K562 (cell line): ENCODE results near the gene TRPM6. TPM values are rescaled to one million over a fixed set of nuclear protein-coding genes. Genes with fewer than 3 reads are reported as not detected.

ENCODE experiments used
- ATAC-seq: fragments of 200-7000 bp; cut with Tn5 transposase; 3 replicates; pipeline ENCODE4 v1.9.1; 2020; ENCODE audit warnings: moderate library complexity
- BruUV-seq: library from RNA; stranded (reverse); fragments of 400-500 nt; replicated peaks from 2 replicates; lab custom pipeline; 2021; lab: Mats Ljungman, UMichigan
- CTCF ChIA-PET: fragments of 300-600 bp; formaldehyde crosslinking; extraction: SDS; loops from one replicate; lab custom pipeline; 2021; ENCODE audit warnings: low intra/inter-chr PET ratio; lab: Yijun Ruan, JAX
- POLR2A ChIA-PET: fragments of 300-600, 350-650 bp; sonication (Branson Sonifier 250); formaldehyde crosslinking; extraction: SDS; loops from one replicate; lab custom pipeline; 2021; ENCODE audit warnings: antibody characterized with exemption, inconsistent platforms; lab: Yijun Ruan, JAX
- DNase-seq, 4 experiments: peaks; one replicate each; pipeline versions ENCODE4 v3.0.0 to v3.0.0-alpha.2; 2011 to 2018; ENCODE audit warnings: low spot score in 3 of 4, mixed read lengths in 3 of 4; ENCODE audit errors: extremely low read depth in 1 of 4
- FAIRE-seq: peaks from 2 replicates; lab custom pipeline; 2011; peaks lifted over from hg19 to GRCh38; lab: Jason Lieb, UNC
- H2AFZ ChIP-seq: 2 replicates; pipeline ENCODE4 v1.6.0; 2011; ENCODE audit warnings: low read depth, low read length, control low read depth, inconsistent platforms
- H3K27ac ChIP-seq: fragments of 200-600 bp; 3 replicates; pipeline ENCODE4 v1.8.0; 2011; ENCODE audit warnings: low read depth, mild to moderate bottlenecking, control low read depth, inconsistent platforms, low read length, moderate library complexity, mixed read lengths; ENCODE audit errors: extremely low read depth
- H3K27me3 ChIP-seq, 2 experiments: fragments of 300-600 bp in 1 of 2; 2 replicates in 1 of 2; 3 replicates in 1 of 2; pipeline versions ENCODE4 v1.6.0 to v1.8.0; 2011; ENCODE audit warnings: inconsistent platforms in 2 of 2, low read length in 2 of 2, mild to moderate bottlenecking in 1 of 2, mixed read lengths in 1 of 2, moderate library complexity in 1 of 2; ENCODE audit not compliant: control insufficient read depth in 2 of 2, insufficient read depth in 2 of 2
- H3K36me3 ChIP-seq: fragments of 300-600 bp; 3 replicates; pipeline ENCODE4 v1.8.0; 2011; ENCODE audit warnings: mild to moderate bottlenecking, low read length, inconsistent platforms; ENCODE audit not compliant: control insufficient read depth, insufficient read depth
- H3K4me1 ChIP-seq, 2 experiments: fragments of 200-600 bp in 1 of 2; replicated peaks in 1 of 2; 2 replicates in 1 of 2; 3 replicates in 1 of 2; pipeline versions ENCODE4 v1.5.1 to v1.8.0; 2011; ENCODE audit warnings: inconsistent platforms in 2 of 2, low read length in 2 of 2, mild to moderate bottlenecking in 1 of 2, mixed read lengths in 1 of 2, moderate library complexity in 1 of 2; ENCODE audit not compliant: control insufficient read depth in 2 of 2, insufficient read depth in 2 of 2
- H3K4me2 ChIP-seq: 2 replicates; pipeline ENCODE4 v1.6.1; 2011; ENCODE audit warnings: low read length, control low read depth, inconsistent platforms, mixed read lengths; ENCODE audit not compliant: insufficient read depth
- H3K4me3 ChIP-seq: fragments of 200-600 bp; sonication (generic), shearing (Covaris generic); 2 replicates; pipeline ENCODE4 v1.5.1; 2016; ENCODE audit warnings: control low read depth, inconsistent platforms
- H3K79me2 ChIP-seq: fragments of 200-600 bp; 3 replicates; pipeline ENCODE4 v1.8.0; 2011; ENCODE audit warnings: low read length, inconsistent platforms; ENCODE audit not compliant: control insufficient read depth, insufficient read depth
- H3K9ac ChIP-seq, 2 experiments: 2 replicates each; pipeline versions ENCODE4 v1.6.0 to v1.6.1; 2011; ENCODE audit warnings: low read depth in 2 of 2, low read length in 2 of 2, control low read depth in 1 of 2, inconsistent platforms in 1 of 2, mild to moderate bottlenecking in 1 of 2, mixed read lengths in 1 of 2; ENCODE audit not compliant: insufficient read depth in 1 of 2
- H3K9me1 ChIP-seq: one replicate; pipeline ENCODE4 v1.6.0; 2011; ENCODE audit warnings: inconsistent platforms, mild to moderate bottlenecking, low read length, moderate library complexity; ENCODE audit not compliant: control insufficient read depth, insufficient read depth
- H3K9me3 ChIP-seq: replicated peaks from 2 replicates; pipeline ENCODE4 v1.5.1; 2011; ENCODE audit warnings: low read depth, low read length, inconsistent platforms; ENCODE audit not compliant: control insufficient read depth, insufficient read depth
- H4K20me1 ChIP-seq: replicated peaks from 2 replicates; pipeline ENCODE4 v1.6.1; 2011; ENCODE audit warnings: low read length, inconsistent platforms, mixed read lengths; ENCODE audit not compliant: control insufficient read depth, insufficient read depth
- CHD1 ChIP-seq: fragments of 200-600 bp; sonication (generic); IDR thresholded peaks from one replicate; pipeline ENCODE4 v1.6.1; 2012; ENCODE audit warnings: mild to moderate bottlenecking, moderate library complexity, low read length, inconsistent platforms
- CXXC5 ChIP-seq: fragments of 250-450 bp; sonication (Bioruptor Pico); IDR thresholded peaks from 2 replicates; pipeline ENCODE4 v1.8.0; 2022; ENCODE audit warnings: inconsistent platforms, mild to moderate bottlenecking, moderate library complexity
- HDAC1 ChIP-seq, 2 experiments: fragments of 450-650 bp; IDR thresholded peaks; 2 replicates each; pipeline ENCODE4 v1.6.1; 2016 to 2017; ENCODE audit warnings: inconsistent platforms in 1 of 2, mild to moderate bottlenecking in 1 of 2, moderate library complexity in 1 of 2
- HES1 ChIP-seq: fragments of 450-650 bp; IDR thresholded peaks from 2 replicates; pipeline ENCODE4 v1.6.1; 2016; ENCODE audit warnings: low read depth, mild to moderate bottlenecking, moderate library complexity
- HIVEP1 ChIP-seq: fragments of 250-450 bp; sonication (Bioruptor Pico); IDR thresholded peaks from 2 replicates; pipeline ENCODE4 v1.4.0; 2020; ENCODE audit warnings: mild to moderate bottlenecking
- HMGN3 ChIP-seq: IDR thresholded peaks from 2 replicates; pipeline ENCODE4 v1.6.1; 2011; ENCODE audit warnings: borderline replicate concordance, low read depth, mild to moderate bottlenecking, mixed read lengths, low read length; ENCODE audit not compliant: insufficient read length; ENCODE audit errors: extremely low read depth
- NKRF ChIP-seq: fragments of 450-650 bp; IDR thresholded peaks from 2 replicates; pipeline ENCODE4 v1.6.1; 2016; ENCODE audit warnings: borderline replicate concordance
- POLR2AphosphoS2 ChIP-seq: IDR thresholded peaks from 2 replicates; pipeline ENCODE4 v1.6.1; 2012; ENCODE audit warnings: low read length, improper control_type of control experiment
- TCF7L2 ChIP-seq: fragments of 150-350 bp; IDR thresholded peaks from 2 replicates; pipeline ENCODE4 v1.6.1; 2016; ENCODE audit warnings: low read depth, mild to moderate bottlenecking, low read length, moderate library complexity
- XRCC5 ChIP-seq: fragments of 200-400 bp; formaldehyde crosslinking; IDR thresholded peaks from 2 replicates; pipeline ENCODE4 v1.6.1; 2017; ENCODE audit warnings: low read depth, mild to moderate bottlenecking, low read length
- ZNF3 ChIP-seq: fragments of 250-450 bp; sonication (Bioruptor Pico); IDR thresholded peaks from 2 replicates; pipeline ENCODE4 v1.5.0; 2021; ENCODE audit warnings: mild to moderate bottlenecking, moderate library complexity
- ZNF407 ChIP-seq: fragments of 450-650 bp; IDR thresholded peaks from 2 replicates; pipeline ENCODE4 v1.6.1; 2016; ENCODE audit warnings: low read depth
- WGBS: fragments of 100-300 bp; shearing (Covaris generic); methylation state at CpG from one replicate; pipeline ENCODE4 v1.1.6; 2016; ENCODE audit warnings: low coverage, mixed read lengths; ENCODE audit not compliant: insufficient coverage; ENCODE audit errors: missing lambda C conversion rate; 5-methylcytosine and 5-hydroxymethylcytosine counted together
- in situ Hi-C: fragments of 300-500 bp; cut with MboI; formaldehyde crosslinking; loops from 4 replicates; pipeline ENCODE4 v1.15.0; 2018; ENCODE audit warnings: inconsistent platforms, mixed read lengths
- intact Hi-C: fragments of 100-400 bp; cut with micrococcal nuclease; formaldehyde crosslinking; loops from 2 replicates; pipeline ENCODE4 v1.14.2; 2022
- polyA plus RNA-seq, 8 experiments: library from polyadenylated mRNA; depleted of rRNA in 4 of 8; stranded (reverse) in 5 of 8; unstranded in 3 of 8; fragments of >200 nt; fragmentation: Nextera tagmentation in 2 of 8; fragmentation: Illumina TruSeq in 1 of 8; extraction: Ambion mirVana in 2 of 8; extraction: Trizol in 1 of 8; gene quantifications; 2 replicates each; pipeline versions ENCODE4 v1.2.1 to v1.2.3, GENCODE V29; 2011 to 2014; ENCODE audit warnings: inconsistent platforms in 1 of 8, missing spikeins in 1 of 8
- total RNA-seq, 7 experiments: library from RNA; depleted of rRNA in 6 of 7; stranded (reverse); fragments of >200 nt in 6 of 7; fragmentation: Illumina TruSeq in 2 of 7; extraction: Trizol in 2 of 7; gene quantifications; 2 replicates each; pipeline versions ENCODE4 v1.2.1 to v1.2.3, GENCODE V29; 2011 to 2021; ENCODE audit warnings: low replicate concordance in 1 of 7

TRPM6 gene
- total and polyA plus RNA-seq, 9 of the 15 experiments (the other 6 are each of a cell fraction or from before 2014, with no cell fraction given) = 0.03 to 0.16 (median 0.09) TPM

GRCh38 chr9:74856989-74857388, 30.7 kb downstream of the TRPM6 start (continued):
- TF ChIP-seq NKRF (no peak), HDAC1 (IDR thresholded peaks at IDR 0.05) (no peak), TCF7L2 (no peak), CXXC5 (no peak), HES1 (no peak)

GRCh38 chr9:74855072-74855471, 32.6 kb downstream of the TRPM6 start:
- DNase-seq = no peak
- Histone ChIP-seq H3K9ac (no peak overlapping the region), H3K36me3 (no peaks in the 10 kb centered on the region), H3K79me2 (no peaks in the 10 kb centered on the region), H4K20me1 (no peaks in the 10 kb centered on the region), H3K4me1 (no peaks in the 10 kb centered on the region; a peak in 1 of 5 replicates), H3K9me3 (no peaks in the 10 kb centered on the region), H3K27ac (no peak overlapping the region), H3K4me2 (no peak overlapping the region), H3K27me3 (no peaks in the 10 kb centered on the region), H3K4me3 (no peak overlapping the region), H2AFZ (no peak overlapping the region), H3K9me1 (no peaks in the 10 kb centered on the region)
- ATAC-seq = no peak
- in situ Hi-C loops = no loop called here
- no peak for FAIRE-seq
- ChIA-PET CTCF (no interaction called here), POLR2A (no interaction called here)
- 13% methylated on average over 6 of the region's 6 CpGs for WGBS
- no TSS peak for BruUV-seq
- intact Hi-C loops = no loop called here
- TF ChIP-seq XRCC5 (no peak), HMGN3 (no peak), ZNF407 (no peak), CHD1 (no peak), POLR2AphosphoS2 (no peak), HIVEP1 (CRISPR knock-in tag) (no peak), ZNF3 (CRISPR knock-in tag) (no peak)
